ENCODE measurements around the gene LEKR1.

Gene LEKR1

DNA sequence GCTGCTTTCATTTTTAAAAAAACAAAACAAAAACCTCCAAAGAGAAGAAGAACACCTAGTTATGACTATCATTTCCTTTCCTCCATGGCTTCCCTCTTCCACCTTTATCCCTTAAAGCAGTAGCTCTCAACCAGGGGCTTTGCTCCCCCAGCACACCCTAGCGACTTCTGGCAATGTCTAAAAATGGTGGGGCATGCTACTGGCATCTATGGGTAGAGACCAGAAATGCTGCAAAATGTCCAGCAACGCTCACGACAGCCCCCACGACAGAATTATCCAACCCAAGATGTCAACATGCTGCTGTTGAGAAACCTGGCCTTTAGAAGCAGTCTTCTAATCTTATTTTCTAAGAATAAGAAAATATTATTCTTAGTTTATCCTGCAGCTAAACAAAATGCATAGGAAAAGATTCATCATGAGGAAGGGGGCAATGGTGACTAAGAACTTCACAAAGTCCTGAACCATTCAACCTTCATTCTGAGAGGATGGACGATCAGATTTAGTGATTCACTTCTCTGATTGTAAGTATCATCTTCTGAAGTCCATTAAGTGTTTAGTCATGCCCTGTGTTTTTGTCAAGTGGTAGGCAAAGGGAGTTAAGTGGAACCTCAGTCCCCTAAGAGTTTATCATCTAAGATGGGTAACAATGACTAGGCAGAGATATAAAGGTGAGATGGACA is 252.1 kb downstream of the LEKR1 start:
- DNase-seq (ENCODE audit: low spot score in 2 of 2), result no peak
- Mint-ChIP-seq H3K36me3 (ENCODE audit: insufficient read depth) (peaks cover 5% of the 10 kb centered on the region), H3K27ac (ENCODE audit: low read depth) (no peak overlapping the region), H3K27me3 (no peaks in the 10 kb centered on the region), H3K9me3 (no peaks in the 10 kb centered on the region), H3K4me3 (no peak overlapping the region), H3K4me1 (peaks cover 18% of the 10 kb centered on the region)
- ATAC-seq (replicated peaks; ENCODE audit: extremely low read depth, poor library complexity, severe bottlenecking), result no peak

DNA sequence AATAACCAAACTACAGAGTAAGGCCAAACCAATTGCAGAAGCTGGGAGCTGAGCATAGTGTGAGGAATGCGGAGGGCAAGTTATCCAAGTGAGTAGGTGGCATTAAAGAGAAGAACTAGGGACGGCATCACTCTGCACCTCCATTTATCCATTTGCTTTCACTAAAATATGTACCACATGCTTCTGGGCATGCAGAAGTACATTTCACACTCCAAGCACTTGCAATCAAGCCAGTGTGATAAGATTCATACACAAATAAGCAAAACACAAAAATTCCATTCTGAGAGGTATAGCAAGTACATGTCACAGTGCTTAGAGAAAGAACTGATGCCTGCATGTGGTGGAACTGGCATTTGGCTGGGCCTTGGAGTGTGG is 252.6 kb downstream of the LEKR1 start:
- ATAC-seq (replicated peaks; ENCODE audit: extremely low read depth, poor library complexity, severe bottlenecking), result no peak

DNA sequence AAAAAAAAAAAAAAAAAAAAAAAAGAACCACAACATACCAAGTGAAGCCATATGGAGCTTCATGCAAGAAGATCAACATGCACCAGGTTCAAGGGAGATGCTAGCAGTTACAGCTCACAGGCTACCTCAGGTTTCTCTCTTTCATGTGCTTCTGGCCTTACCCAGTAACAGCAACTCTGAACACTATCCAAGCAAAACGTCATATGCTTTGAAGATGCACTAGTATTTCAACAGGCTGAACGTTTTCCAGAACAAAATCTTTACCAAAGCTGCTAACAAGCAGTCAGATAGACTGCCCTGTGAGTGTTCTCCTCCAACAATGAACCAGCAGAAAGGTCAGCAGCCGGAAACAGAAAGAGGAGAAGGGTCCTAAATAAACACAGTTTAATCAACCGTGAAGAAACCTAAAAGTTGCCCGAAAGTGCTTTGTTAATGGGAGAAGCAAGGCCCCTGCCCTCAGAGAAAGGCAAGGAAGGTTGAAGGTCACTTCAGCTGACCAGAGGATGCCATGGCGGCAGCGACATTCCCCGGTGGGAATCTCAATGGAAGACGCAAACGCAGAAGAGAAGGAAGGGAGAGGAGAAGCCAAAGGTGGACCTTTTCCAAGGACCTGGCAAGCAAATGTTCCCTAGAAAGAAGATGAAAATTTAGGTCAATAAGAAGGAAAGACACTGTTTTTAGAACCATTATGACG is 253.7 kb downstream of the LEKR1 start:
- H3K4me1 Mint-ChIP-seq, result peaks cover 18% of the 10 kb centered on the region
- no peak for DNase-seq (ENCODE audit: low spot score in 2 of 2)
- H3K27me3 Mint-ChIP-seq, result no peaks in the 10 kb centered on the region
- H3K4me3 Mint-ChIP-seq, result no peak overlapping the region
- peak overlapping the region; percentile 71 for H3K27ac Mint-ChIP-seq (ENCODE audit: low read depth)
- H3K36me3 Mint-ChIP-seq (ENCODE audit: insufficient read depth), result peaks cover 5% of the 10 kb centered on the region
- H3K9me3 Mint-ChIP-seq, result no peaks in the 10 kb centered on the region
- ATAC-seq (replicated peaks; ENCODE audit: extremely low read depth, poor library complexity, severe bottlenecking), result no peak

More for the DNA sequence above, 252.6 kb downstream of the LEKR1 start:
- Mint-ChIP-seq H3K27me3 (no peaks in the 10 kb centered on the region), H3K9me3 (no peaks in the 10 kb centered on the region), H3K36me3 (ENCODE audit: insufficient read depth) (peaks cover 5% of the 10 kb centered on the region), H3K27ac (ENCODE audit: low read depth) (no peak overlapping the region), H3K4me3 (no peak overlapping the region), H3K4me1 (peaks cover 18% of the 10 kb centered on the region)
- no peak for DNase-seq (ENCODE audit: low spot score in 2 of 2)

- Mint-ChIP-seq H3K27ac (ENCODE audit: low read depth) (peak overlapping the region; percentile 71), H3K9me3 (no peaks in the 10 kb centered on the region), H3K4me3 (no peak overlapping the region), H3K4me1 (peaks cover 13% of the 10 kb centered on the region), H3K27me3 (no peaks in the 10 kb centered on the region), H3K36me3 (ENCODE audit: insufficient read depth) (peaks cover 5% of the 10 kb centered on the region)
- DNase-seq (ENCODE audit: low spot score in 2 of 2) (peak; percentile 79 to 87), ATAC-seq (replicated peaks; ENCODE audit: extremely low read depth, poor library complexity, severe bottlenecking) (peak; percentile 94)
Measured at GRCh38 chr3:157081626-157082210, 255.6 kb downstream of the LEKR1 start.

- Mint-ChIP-seq H3K4me3 (no peak overlapping the region), H3K9me3 (no peaks in the 10 kb centered on the region), H3K27ac (ENCODE audit: low read depth) (peak overlapping the region; percentile 71), H3K4me1 (peaks cover 17% of the 10 kb centered on the region), H3K27me3 (no peaks in the 10 kb centered on the region), H3K36me3 (ENCODE audit: insufficient read depth) (peaks cover 5% of the 10 kb centered on the region)
- DNase-seq (ENCODE audit: low spot score in 2 of 2) (no peak), ATAC-seq (replicated peaks; ENCODE audit: extremely low read depth, poor library complexity, severe bottlenecking) (no peak)
Measured at GRCh38 chr3:157082305-157082982, 256.3 kb downstream of the LEKR1 start.

DNA sequence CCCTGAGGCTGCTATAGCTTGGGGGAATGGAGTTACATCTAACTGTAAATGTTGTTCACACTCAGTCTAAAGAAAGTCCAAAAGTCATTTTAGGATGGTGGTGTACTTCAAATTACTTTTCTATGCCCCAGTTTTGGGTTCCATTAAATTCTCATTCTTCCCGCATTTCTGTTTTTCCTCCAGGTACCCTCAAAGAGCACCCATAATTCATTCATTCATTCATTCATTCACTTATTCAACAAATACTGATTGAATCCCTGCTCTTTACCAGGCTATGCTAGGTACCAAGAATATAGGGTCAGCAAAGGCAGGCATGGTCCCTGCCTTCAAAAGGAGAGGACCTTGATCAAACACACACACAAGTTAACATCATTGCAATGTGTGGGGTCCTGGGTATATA is 257.7 kb downstream of the LEKR1 start:
- no peak overlapping the region for H3K4me3 Mint-ChIP-seq
- no peak for DNase-seq (ENCODE audit: low spot score in 2 of 2)
- peaks cover 28% of the 10 kb centered on the region for H3K4me1 Mint-ChIP-seq
- no peak for ATAC-seq (replicated peaks; ENCODE audit: extremely low read depth, poor library complexity, severe bottlenecking)
- H3K36me3 Mint-ChIP-seq (ENCODE audit: insufficient read depth), result peaks cover 17% of the 10 kb centered on the region
- no peak overlapping the region for H3K27ac Mint-ChIP-seq (ENCODE audit: low read depth)
- H3K9me3 Mint-ChIP-seq, result no peaks in the 10 kb centered on the region
- no peaks in the 10 kb centered on the region for H3K27me3 Mint-ChIP-seq

DNA sequence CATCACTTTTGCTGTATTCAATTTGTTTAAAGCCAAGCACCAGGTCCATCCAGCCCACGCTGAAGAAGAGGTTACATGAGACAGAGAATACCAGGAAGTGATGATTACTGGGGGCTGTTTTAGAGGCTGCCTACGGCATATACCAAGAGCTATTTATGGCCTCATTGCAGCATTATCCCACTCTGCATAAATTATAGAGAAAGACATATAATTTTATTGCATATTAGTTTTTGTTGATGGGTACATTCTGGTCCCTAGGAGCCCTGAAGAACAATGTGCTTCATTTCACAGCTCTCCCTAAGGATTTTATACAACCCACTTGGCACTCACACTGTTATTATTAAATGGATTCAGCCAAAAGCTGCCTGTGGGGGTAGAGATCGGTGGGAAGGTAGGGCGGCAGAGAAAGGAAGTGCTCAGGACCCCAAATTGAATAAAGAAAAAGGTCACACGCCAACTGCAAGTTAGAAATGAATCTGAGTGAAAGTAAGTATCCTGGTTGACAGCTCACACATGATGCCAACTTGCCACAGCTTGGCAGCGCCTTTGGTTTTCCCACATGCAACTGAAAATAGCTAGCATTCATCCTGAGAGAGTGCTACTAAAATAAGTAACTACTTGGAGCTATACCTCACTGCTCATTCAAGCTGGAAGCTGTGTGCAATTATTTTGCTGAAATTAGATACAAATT is 260.1 kb downstream of the LEKR1 start:
- peak overlapping the region; percentile 25 for H3K4me3 Mint-ChIP-seq

GRCh38 chr3:157086775-157087174 is 260.6 kb downstream of the LEKR1 start:
- Mint-ChIP-seq H3K27ac (ENCODE audit: low read depth) (peak overlapping the region; percentile 44), H3K36me3 (ENCODE audit: insufficient read depth) (peaks cover 17% of the 10 kb centered on the region), H3K9me3 (no peaks in the 10 kb centered on the region), H3K27me3 (no peaks in the 10 kb centered on the region), H3K4me3 (peak overlapping the region; percentile 25), H3K4me1 (peaks cover 37% of the 10 kb centered on the region)
- DNase-seq (ENCODE audit: low spot score in 2 of 2) (no peak), ATAC-seq (replicated peaks; ENCODE audit: extremely low read depth, poor library complexity, severe bottlenecking) (no peak)

More for the DNA sequence above, 260.1 kb downstream of the LEKR1 start:
- Mint-ChIP-seq H3K36me3 (ENCODE audit: insufficient read depth) (peaks cover 22% of the 10 kb centered on the region), H3K9me3 (no peaks in the 10 kb centered on the region), H3K4me1 (peaks cover 43% of the 10 kb centered on the region), H3K27me3 (no peaks in the 10 kb centered on the region), H3K27ac (ENCODE audit: low read depth) (peak overlapping the region; percentile 44)
- DNase-seq (ENCODE audit: low spot score in 2 of 2) (no peak), ATAC-seq (replicated peaks; ENCODE audit: extremely low read depth, poor library complexity, severe bottlenecking) (no peak)

DNA sequence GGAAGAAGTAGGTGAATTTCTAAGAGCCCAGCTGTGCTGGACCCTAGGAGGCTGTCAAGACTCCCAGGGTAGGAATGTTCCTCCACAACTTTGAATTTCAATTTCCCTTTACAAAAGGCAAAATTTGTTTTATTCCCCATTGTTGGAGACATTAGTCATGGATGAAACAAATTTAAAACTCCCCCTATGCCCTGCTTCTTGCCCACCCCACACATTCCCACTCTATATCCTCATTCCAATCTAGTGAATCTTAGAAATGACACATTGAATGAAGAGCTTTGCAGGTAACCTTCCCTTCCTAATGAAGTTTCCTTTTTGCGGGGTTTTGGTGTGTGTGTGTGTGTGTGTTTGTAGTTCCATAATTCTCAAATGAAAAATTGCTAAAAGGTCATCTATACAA is 261.2 kb downstream of the LEKR1 start:
- ATAC-seq (replicated peaks; ENCODE audit: extremely low read depth, poor library complexity, severe bottlenecking) (no peak), DNase-seq (ENCODE audit: low spot score in 2 of 2) (no peak)
- peak overlapping the region; percentile 86 for H3K4me3 Mint-ChIP-seq
- H3K27me3 Mint-ChIP-seq, result no peaks in the 10 kb centered on the region
- no peaks in the 10 kb centered on the region for H3K9me3 Mint-ChIP-seq
- H3K36me3 Mint-ChIP-seq (ENCODE audit: insufficient read depth), result peaks cover 17% of the 10 kb centered on the region
- no peak overlapping the region for H3K27ac Mint-ChIP-seq (ENCODE audit: low read depth)
- H3K4me1 Mint-ChIP-seq, result peaks cover 32% of the 10 kb centered on the region

GRCh38 chr3:157087780-157088600 is 261.8 kb downstream of the LEKR1 start:
- H3K4me3 Mint-ChIP-seq, result peak overlapping the region; percentile 86
- H3K4me1 Mint-ChIP-seq, result peaks cover 32% of the 10 kb centered on the region
- H3K9me3 Mint-ChIP-seq, result no peaks in the 10 kb centered on the region
- peak overlapping the region; percentile 93 for H3K27ac Mint-ChIP-seq (ENCODE audit: low read depth)
- no peaks in the 10 kb centered on the region for H3K27me3 Mint-ChIP-seq
- peaks cover 17% of the 10 kb centered on the region for H3K36me3 Mint-ChIP-seq (ENCODE audit: insufficient read depth)
- no peak for ATAC-seq (replicated peaks; ENCODE audit: extremely low read depth, poor library complexity, severe bottlenecking)
- no peak for DNase-seq (ENCODE audit: low spot score in 2 of 2)

DNA sequence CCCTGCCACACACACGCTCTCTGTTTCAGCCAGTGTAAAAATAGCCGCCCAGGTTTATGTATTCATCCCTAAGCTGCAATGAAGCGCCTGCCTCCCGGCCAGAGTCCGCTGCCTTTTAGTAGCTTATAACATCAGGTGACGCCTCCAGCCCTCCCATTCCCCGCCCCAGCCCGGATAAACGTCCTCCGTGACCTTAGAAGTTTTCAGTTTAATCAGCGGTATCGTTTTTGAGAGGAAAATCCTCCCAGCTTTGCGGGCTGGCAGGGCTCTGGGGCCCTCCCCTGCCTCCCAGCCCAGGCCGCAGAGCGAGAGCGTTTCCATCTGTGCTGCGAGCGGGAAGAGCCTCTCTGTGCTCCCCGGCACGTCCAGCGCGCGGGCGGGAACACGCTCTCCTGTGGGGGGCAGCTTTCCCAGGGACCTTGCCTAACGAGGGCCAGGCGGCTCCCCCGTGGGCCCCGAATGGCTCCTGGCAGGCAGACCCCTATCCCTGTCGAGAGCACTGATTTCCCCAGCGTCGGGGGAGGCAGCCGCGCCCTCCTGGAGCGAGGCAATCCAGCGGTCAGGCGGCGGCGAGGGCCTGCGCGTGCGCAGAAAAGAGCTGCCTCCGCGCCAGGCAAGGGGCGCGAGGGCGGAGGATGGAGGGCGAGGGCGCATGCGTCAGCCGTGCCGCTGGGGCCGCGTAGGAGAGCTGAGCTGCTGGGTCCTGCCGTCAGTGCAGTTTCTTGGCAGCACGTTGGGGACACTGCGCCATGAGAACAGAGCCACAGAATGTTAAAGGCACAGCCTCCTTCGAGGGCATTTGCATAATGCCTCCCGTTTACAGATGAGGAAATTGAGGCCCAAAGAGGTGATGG is 262.7 kb downstream of the LEKR1 start:
- Mint-ChIP-seq H3K9me3 (no peaks in the 10 kb centered on the region), H3K36me3 (ENCODE audit: insufficient read depth) (peaks cover 17% of the 10 kb centered on the region), H3K4me1 (peaks cover 32% of the 10 kb centered on the region), H3K27ac (ENCODE audit: low read depth) (peak overlapping the region; percentile 93), H3K27me3 (no peaks in the 10 kb centered on the region), H3K4me3 (peak overlapping the region; percentile 86)
- peak; percentile 88 for ATAC-seq (replicated peaks; ENCODE audit: extremely low read depth, poor library complexity, severe bottlenecking)
- DNase-seq (ENCODE audit: low spot score in 2 of 2), result peak; percentile 89 to 91
